NCI-H2171 treated with DMSO at 0.1 percent for 48 hours (cell line): ENCODE measurements around the gene SMTNL2.
"Not testable (repeated sequence)": the region's sequence is repeated elsewhere in the genome, so short reads cannot be mapped to it uniquely, and the experiment has no call there.

ENCODE experiments used
- DNase-seq: peaks from one replicate; lab custom pipeline; 2025; lab: John Stamatoyannopoulos, UW

SMTNL2 gene

DNA sequence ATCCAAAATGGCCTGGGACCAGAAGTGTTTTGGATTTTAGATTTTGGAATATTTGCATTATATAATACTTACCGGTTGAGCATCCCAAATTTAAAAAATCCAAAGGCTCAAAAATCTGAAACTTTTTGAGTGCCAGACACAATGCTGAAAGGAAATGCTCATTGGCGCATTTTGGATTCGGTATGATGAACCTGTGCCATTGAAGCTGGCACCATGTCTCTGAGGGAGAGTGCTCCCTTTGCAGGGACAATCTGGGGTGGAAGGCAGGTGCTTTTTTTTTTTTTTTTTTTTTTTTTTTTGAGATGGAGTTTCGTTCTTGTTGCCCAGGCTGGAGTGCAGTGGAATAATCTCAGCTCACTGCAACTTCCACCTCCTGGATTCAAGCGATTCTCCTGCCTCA is 17.7 kb downstream of the SMTNL2 start:
- no peak for DNase-seq

DNA sequence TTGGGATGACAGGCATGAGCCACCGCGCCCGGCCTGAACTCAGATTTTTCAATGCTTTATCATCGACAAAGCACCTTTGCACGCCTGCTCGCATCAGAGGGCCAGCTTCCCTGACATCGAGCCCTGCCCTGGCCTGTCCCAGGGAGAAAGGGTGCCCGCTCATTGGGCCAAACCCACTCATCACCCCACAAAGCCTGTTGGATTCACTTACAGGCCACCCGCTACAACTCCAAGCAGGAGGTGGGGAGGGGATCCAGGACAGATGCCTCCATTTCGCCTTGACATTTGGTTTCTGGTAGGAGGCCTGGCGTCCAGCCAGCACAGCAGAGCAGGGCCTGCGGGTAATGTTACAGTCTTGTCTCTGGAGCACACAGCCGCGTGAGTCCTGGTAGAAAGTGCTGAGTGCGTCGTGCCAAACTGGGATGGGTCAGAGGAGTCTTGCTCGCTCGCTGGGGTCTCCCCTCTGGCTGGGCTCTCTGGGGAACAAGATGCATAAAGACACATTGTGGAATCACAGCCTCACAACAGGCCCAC is 19.8 kb downstream of the SMTNL2 start:
- peak; percentile 99 for DNase-seq

DNA sequence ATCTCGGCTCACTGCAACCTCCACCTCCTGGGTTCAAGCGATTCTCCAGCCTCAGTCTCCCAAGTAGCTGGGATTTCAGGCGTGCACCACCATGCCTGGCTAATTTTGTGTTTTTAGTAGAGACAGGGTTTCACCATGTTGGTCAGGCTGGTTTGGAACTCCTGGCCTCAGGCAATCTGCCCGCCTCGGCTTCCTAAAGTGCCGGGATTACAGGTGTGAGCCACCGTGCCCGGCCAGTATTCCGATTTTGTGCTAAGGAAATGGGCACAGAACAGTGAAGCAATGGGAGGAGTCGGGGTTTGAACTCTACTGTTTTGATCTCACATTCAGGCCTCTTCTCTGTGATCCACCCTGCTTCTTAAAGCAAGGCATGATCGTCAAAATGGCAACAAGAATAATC is 20.4 kb downstream of the SMTNL2 start:
- DNase-seq, result not testable (repeated sequence)

DNA sequence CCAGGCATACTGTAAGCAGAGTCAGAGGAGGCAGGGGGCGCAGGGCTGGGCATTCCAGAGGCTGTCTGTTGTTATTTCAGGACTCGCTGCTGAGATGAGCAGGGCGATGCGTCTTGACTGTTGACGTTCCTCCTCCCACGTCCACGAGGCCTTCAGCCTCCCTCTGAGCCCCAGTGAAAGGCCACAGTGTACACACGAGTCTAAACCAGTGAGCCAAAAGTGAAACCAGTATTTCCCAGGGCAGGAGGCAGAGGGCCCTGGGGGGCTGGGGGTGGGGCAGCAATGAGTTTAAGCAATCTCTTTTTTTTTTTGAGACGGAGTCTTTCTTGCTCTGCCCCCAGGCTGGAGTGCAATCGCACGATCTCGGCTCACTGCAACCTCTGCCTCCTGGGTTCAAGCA is 21.5 kb downstream of the SMTNL2 start:
- DNase-seq, result no peak

DNA sequence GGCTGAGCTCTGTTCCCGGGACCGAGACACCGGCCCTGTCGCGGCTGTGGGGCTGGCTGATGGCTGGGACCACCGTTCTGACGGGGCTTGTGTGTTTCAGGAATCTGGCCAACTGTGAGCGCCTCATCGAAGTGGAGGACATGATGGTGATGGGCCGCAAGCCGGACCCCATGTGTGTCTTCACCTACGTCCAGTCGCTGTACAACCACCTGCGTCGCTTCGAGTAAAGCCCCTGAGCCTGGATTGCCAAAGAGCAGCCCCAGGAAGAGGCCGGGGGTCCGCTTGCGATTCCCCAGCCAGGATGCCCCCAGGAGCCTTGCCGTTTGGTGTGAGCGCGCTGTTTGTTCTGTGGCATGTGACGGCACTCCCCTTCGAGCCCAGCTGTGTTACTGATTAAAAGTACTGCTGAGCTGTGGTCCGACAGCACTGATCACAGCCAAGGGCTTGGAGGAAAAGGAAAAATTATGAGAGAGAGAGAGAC is 23.0 kb downstream of the SMTNL2 start:
- DNase-seq, result no peak

DNA sequence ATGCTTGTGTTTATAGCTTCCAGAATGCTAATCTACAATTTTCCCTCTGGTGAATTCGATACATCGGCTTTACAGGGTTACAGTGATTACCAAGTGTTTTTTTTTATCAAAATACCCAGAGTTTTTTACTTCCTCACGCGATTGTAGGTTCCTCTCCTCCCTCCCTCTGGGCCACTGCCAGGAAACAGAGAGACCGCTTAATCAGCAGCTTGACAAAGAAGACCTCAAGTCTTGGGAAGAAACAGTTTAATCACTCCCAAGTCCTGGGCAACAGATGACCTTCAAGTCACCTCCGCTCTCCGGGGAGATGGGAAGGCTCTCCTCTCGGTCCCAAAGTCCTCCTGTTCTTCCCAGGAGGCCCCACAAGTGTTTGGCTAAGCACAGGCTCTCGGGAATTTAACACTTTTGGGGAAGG is 23.5 kb downstream of the SMTNL2 start:
- DNase-seq, result peak; percentile 46

DNA sequence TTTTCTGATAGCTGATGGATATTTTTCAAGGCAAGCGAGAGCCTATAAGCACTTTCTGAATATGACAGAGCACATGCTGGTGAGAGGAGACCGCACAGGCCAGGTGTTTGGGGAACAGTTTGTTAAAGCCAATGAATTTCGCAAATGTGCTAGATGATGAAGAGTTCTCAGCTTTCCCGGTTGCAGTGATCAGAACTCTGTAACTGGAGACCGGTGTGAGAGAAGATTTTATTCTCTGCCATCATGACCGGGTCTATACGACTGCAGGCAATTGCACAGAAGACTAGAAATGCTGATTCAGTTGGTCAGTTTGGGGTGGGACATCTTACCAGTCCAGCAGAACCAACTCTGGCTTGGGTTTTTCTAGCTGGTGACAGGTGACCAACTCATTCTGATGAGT is 25.4 kb downstream of the SMTNL2 start:
- no peak for DNase-seq

DNA sequence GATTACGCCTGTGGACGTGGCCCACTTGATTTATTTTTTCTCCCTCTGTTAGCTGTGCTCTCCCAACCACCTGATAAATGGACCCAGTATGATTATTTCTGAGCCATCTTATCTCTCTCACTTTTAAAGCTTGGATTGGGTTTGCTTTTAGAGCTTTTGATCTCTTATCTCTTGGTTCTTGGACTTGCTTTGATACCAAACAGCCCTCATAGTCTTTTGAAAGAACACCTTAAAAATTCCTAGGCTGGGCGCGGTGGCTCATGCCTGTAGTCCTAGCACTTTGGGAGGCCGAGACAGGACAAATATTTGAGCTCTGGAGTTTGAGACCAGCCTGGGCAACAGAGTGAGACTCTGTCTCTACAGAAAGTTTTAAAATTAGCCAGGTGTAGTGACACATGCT is 25.8 kb downstream of the SMTNL2 start:
- no peak for DNase-seq

DNA sequence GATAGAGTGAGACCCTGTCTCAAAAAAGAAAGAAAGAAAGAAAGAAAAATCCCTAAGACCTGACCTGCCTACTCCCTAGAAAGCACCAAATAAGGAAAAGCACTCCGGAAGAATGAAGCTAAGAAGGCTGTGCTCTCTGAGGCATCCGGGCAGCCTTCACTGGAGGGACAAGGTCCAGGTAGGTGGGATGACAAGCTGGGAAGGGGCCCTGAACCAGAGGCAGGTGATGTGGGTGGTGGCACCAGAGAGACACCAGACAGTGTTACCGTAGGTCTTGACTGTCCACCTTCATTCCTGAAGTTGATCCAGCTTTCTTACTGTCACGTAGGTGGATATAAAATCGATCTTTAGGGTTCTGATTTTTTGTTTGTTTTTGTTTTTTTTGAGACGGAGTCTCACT is 26.3 kb downstream of the SMTNL2 start:
- no peak for DNase-seq

DNA sequence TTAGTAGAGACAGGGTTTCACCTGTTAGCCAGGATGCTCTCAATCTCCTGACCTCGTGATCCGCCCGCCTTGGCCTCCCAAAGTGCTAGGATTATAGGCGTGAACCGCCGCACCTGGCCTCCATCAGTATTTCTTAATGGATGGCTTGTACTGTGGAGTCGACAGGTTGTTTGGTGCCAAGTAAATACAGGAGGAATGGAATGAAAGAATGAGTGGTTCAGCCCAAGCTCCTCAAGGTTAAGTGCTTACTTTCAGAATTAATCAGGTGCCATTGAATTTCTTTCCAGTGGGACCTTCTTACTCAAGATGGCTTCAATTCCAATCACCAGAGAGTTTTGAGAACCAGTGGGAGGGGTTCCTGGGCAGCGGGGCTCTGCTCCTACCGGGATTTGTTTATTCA is 32.1 kb downstream of the SMTNL2 start:
- DNase-seq, result no peak

DNA sequence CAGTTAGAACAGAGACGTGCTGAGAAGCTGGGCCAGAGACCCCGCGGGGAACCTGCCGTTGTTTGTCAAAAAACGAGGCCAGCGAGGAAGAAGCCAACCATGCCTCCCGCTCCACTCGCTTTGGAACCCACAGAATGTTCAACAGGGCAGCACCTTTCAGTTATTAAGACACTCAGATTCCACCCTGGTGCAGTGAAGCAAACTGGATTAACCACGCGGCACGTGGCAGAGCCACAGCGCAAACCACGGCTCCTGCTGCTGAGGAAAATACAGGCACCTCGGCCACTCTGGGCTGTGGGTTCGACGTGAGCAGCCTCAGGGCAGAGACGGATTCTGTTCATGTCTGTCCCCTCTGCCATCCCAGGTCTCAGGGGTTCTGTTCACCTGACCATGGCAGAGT is 32.8 kb downstream of the SMTNL2 start:
- no peak for DNase-seq

DNA sequence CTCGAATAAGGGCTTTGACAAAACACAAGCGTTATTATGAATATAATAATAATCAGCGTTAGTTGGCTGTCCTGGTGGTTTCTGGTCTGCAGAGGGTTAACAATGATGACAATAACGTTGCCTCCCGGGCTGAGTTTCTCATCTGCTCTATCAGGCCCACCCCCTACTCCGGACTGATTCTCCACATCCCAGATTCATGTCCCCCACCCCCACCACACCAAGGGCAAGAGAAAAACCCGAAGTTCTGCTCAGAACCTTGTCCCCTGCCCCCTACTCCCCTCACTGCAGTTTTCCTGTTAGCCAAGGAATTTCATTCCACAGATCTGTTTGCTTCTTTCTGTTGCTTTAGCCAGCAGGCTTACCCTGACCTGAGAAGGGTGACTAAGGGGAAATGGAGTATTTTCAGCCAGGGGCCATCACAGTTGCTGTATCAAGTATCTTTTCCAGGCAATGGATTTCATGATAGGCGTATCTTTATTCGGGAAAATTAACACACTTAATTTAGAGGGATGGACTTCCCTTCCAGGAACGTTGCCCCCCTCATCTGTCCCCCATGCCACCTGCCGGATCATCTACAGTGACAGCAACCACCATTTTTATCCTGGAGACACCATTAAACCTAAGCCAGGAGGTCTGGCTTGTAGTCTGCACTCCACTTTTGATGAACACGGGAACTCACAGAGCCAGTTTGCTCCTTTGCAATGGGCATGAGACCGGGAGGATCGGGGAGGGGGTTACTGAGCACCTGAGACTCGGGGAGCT is 33.4 kb downstream of the SMTNL2 start:
- DNase-seq, result no peak

DNA sequence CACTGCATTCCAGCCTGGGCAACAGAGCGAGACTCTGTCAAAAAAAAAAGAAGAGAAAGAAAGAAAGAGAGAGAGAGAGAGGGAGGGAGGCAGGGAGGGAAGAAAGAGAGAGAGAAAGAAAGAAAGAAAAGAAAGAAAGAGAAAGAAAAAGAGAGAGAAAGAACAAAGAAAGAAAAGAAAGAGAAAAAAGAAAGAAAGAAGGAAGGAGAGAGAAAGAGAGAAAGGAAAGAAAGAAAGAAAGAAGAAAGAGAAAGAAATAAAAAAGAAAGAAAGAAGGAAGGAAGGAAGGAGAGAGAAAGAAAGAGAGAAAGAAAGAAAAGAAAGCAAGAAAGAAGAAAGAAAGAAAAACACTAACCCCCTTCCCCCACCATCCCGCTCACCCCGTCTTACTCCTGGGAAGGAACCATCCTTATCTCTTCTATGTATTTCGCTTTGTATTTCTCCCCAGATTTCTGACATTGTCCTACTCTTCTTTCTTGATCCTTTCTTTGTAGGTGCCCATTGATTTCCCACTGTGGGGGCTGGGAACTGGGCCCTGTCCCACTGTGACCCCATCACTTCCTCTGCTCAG is 36.3 kb downstream of the SMTNL2 start:
- no peak for DNase-seq

DNA sequence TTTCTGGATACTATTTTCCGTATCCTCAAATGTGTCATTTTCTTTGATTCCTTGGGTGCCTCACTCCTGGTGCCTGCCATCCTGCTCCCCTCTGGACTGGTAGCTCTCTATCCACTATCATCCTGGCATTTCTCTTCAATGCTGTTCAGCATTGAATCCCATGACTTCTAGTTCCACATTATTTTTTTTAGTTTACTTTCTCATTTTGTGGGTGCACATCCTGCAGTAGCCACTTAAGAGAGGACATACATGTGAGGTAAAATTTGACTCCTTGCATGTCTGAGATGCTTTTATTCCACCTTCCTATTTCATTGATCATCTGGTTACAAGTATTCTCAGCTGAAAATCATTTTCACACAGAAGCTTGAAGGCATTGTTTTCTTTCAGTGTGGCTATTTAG is 38.0 kb downstream of the SMTNL2 start:
- no peak for DNase-seq

DNA sequence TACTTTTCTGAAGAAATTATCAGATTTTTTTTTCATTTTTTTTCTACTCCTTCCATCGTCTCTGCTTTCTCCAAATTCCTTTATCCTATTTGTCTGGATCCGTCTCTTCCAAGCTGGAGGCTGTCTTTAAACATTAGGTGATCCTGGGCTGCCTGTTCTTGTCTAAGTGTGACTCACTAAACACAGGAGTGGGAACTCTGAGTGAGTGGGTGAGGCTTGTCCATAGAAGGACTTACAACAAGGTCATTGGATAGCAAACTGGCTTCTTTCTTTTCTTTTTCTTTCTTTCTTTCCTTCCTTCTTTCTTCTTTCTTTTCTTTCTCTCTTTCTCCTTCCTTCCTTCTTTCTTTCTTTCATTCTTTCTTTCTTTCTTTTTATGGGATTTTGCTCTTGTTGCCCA is 38.9 kb downstream of the SMTNL2 start:
- DNase-seq, result no peak

DNA sequence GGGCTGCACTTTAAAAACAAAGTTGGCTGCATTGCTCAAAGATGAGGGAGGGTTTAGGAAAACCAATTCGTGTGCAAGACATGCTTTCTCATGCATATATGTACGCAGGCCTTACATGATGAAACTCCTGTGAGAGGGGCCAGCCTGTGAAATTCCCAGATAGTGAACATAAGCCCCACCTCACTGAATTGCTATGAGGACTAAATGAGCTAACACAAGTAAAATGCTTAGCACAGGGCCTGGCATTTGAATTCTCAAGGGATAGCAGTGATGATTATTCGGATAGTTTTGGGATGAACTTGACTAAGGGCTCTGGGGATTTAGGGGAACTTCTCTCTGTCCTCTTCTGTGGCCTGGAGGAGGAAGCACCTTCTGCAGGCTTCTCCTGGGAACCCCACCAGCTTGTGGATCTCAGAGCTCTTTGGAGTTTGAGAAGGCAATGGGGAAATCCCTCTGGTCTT is 40.2 kb downstream of the SMTNL2 start:
- not testable (repeated sequence) for DNase-seq

DNA sequence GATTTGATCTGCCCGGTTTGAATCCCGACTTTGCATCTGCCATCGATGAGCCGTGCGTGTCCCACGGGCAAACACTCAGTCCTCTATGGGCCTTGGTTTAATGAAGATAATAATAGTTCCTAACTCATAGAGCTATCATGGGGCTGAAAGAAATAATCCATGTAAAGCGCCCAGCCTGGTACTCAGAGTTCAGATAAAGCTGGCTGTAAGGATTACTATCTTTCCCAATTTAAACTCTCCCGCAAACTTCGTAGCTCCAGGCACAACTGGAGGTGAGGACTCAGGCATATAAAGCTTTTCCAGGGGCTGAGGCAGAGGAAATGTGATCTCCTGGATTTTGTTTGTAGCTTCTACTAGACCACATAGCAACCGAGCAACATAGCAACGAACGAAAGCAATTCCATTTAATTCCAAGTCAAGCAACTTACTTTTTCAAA is 40.9 kb downstream of the SMTNL2 start:
- peak; percentile 63 for DNase-seq

DNA sequence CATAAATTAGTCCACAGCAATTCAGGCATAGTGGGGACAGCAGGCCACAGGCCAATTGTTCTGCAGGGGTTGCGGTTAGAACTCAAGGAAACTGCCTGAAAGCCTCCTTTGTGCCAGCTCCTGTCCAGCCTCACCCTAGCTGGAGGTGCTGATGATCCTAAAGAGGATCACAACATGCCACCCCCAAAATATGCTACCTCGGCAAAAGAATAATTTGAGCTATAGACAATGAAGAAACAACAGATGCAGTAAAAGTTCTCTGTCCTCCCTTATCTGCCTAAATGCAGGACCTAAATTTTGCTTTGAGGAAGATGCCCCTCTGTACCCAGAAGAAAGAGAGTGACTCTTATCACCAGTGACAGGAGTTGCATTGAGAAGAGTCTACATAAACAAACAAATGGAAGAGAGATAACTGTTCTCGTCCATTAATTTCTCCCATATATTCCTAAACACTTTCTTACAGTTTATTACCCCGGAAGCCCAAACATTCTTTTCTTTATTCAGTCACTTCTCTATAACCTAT is 42.5 kb downstream of the SMTNL2 start:
- DNase-seq, result no peak

DNA sequence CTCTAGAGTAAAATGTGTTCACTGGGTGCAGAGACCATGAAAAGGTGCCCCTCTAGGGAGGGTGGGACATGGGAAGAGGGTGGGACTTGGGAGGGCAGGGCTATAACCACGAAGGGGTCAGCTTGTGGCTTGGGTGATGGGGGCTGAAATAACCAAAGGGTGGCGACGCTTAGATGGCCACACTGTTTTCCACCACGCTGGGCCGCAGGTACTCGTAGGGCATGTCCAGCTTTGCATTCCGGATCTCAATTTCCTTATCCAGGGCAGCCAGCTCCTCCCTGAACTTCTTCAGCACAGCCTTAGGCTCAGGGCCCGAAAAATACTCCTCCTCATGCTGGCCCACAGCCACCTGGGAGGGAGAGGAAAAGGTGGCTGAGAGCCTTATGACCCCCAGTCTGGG is 47.1 kb downstream of the SMTNL2 start:
- DNase-seq, result no peak

DNA sequence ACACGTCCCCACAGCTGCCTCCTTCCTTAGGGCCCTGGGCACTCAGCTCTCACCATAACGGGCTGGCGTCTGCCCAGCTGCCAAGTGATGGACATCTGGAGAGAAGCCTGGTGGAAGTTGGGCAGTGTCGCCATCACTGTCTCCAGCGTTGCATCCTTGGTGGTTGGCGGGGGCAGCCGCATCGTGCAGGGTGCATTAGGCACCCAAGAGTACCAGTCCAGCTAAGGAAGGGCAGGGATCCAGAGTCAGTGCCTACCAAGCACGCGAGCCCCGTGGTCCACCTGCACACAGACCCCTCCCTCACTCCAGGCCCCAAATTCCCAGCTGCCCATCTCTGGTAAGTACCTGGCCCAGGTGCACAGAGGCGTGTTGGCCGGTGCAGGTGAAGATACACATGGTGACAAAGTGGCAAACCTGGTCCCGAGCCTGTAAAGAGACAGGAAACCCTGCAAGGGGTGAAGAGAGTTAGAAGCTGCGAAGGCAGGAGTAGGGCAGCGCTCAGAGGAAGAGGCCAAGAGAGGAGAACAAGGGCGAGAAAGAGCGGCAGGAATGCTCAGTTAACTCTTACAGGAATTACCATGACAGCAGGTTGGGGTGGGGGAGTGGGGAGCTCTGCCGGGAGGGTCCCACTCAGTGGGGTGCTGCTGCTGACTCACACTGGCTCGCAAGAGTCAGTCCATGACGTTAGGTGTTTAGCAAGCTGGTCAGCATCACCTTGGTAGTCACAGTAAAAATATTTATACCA is 47.7 kb downstream of the SMTNL2 start:
- no peak for DNase-seq

DNA sequence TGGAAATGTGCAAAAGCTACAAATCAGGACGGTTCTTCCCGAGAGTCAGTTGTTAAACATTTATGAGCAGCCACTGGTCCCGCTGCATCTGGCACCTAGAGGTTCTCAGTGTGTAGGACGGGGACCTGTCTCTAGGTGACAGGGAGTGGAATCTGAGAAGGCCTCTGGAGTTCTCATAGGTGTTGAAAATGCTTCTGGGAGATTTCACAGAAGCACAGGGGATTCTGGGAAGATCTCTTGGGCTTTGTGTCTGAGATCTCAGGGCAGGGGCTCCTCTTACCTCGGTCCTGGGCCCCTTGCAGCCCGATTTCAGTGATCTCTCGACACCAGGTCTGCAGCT is 48.2 kb downstream of the SMTNL2 start:
- DNase-seq, result no peak

DNA sequence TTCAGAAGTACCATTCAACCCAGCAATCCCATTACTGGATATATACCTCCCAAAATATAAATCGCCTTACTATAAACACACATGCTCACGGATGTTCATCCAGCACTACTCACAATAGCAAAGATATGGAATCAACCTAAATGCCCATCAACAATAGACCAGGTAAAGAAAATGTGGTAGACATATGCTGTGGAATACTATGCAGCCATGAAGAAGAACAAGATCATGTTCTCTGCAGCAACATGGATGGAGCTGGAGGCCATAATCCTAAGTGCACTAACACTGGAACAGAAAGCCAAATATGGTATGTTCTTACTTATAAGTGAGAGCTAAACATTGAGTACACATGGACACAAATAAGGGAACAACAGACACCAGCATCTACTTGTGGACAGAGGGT is 49.3 kb downstream of the SMTNL2 start:
- no peak for DNase-seq

DNA sequence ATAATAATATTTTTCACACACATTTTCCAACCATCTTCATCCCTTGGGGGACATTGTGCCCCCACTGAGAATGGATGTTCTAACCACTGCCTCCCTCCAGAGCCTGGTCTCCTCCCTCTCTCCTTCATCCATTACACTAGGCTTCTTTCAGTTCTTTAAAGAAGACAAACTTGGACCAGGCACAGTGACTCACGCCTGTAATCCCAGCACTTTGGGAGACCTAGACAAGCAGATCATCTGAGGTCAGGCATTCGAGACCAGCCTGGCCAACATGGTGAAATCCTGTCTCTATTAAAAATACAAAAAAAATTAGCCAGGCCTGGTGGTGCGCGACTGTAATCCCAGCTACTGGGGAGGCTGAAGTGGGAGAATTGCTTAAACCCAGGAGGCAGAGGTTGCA is 50.6 kb downstream of the SMTNL2 start:
- no peak for DNase-seq
